ENCODE measurements around the gene C1QTNF9. TPM values are rescaled to one million over a fixed set of nuclear protein-coding genes. Genes with fewer than 3 reads are reported as not detected.

Gene C1QTNF9
- total RNA-seq, 1 experiment from 2014 or later = not detected

GRCh38 chr13:24271231-24271600 is 38.2 kb upstream of the C1QTNF9 start:
- Histone ChIP-seq H3K4me3 (replicated peaks in 1 of 2; ENCODE audit: low read depth in 1 of 2, low read length in 2 of 2) (no peak overlapping the region), H3K9me3 (ENCODE audit: control insufficient read depth in 1 of 2, insufficient read depth in 1 of 2, low read depth in 1 of 2, low read length in 2 of 2) (no peaks in the 10 kb centered on the region), H3K27ac (ENCODE audit: low read depth, low read length) (no peak overlapping the region), H3K9ac (ENCODE audit: low read length) (no peak overlapping the region), H3K27me3 (ENCODE audit: insufficient read depth, low read length) (no peaks in the 10 kb centered on the region), H3K79me2 (ENCODE audit: insufficient read depth, low read length) (peaks cover 5% of the 10 kb centered on the region; the same call in 1 of the 2 replicates), H3K4me1 (ENCODE audit: control insufficient read depth in 1 of 2, insufficient read depth in 2 of 2, low read length in 2 of 2) (no peaks in the 10 kb centered on the region), H3K4me2 (ENCODE audit: low read length) (no peak overlapping the region), H3K36me3 (ENCODE audit: control insufficient read depth in 1 of 2, insufficient read depth in 2 of 2, low read length in 2 of 2) (no peaks in the 10 kb centered on the region), H4K20me1 (ENCODE audit: insufficient read depth) (no peaks in the 10 kb centered on the region), H2AFZ (ENCODE audit: low read depth, low read length, poor library complexity, severe bottlenecking) (no peak overlapping the region), H3K9me2 (ENCODE audit: insufficient read depth) (no peaks in the 10 kb centered on the region)
- RAD21 ChIA-PET (ENCODE audit: low non-redundant PET in 1 of 2, low total read pairs in 2 of 2, uncharacterized antibody in 2 of 2, unreplicated experiment in 2 of 2) = no interaction called here
- intact Hi-C loops (cut with micrococcal nuclease) = no loop called here
- ATAC-seq (no peak), DNase-seq (ENCODE audit: low read depth, low spot score) (no peak)
- CTCF ChIA-PET = no interaction called here
- BruUV-seq (replicated peaks) = no TSS peak
- POLR2A ChIA-PET = no interaction called here
- TF ChIP-seq EGR1 (IDR thresholded peaks at IDR 0.05; ENCODE audit: low read depth) (no peak), EZH2phosphoT487 (IDR thresholded peaks at IDR 0.05; ENCODE audit: borderline replicate concordance) (no peak), JUND (IDR thresholded peaks at IDR 0.05) (no peak), ELF1 (IDR thresholded peaks at IDR 0.05; ENCODE audit: borderline replicate concordance, low read depth) (no peak), EZH2 (IDR thresholded peaks at IDR 0.05) (no peak), FOSL1 (IDR thresholded peaks at IDR 0.05; ENCODE audit: low read depth) (no peak), REST (IDR thresholded peaks at IDR 0.05; ENCODE audit: low read depth) (no peak), RAD21 (IDR thresholded peaks at IDR 0.05; ENCODE audit: low read depth) (no peak), SP1 (IDR thresholded peaks at IDR 0.05; ENCODE audit: low read depth) (no peak), YY1 (IDR thresholded peaks at IDR 0.05; ENCODE audit: extremely low read depth, insufficient replicate concordance, low read depth, low read length) (no peak), SRF (IDR thresholded peaks at IDR 0.05; ENCODE audit: low read depth) (no peak), CTCF (IDR thresholded peaks at IDR 0.05 in 2 of 3, conservative IDR thresholded peaks at IDR 0.05 in 1 of 3; ENCODE audit: borderline replicate concordance in 1 of 3, insufficient read depth in 1 of 3, low read depth in 2 of 3, low read length in 2 of 3) (no peak), MAX (IDR thresholded peaks at IDR 0.05) (no peak)

Measured in HCT116 (cell line).